HUES6 (cell line): ENCODE data around the gene GDF2.

ENCODE experiments used
- H3K27ac ChIP-seq: 2 replicates; pipeline ENCODE4 v1.7.0; 2013; ENCODE audit warnings: low read depth, mild to moderate bottlenecking, low read length, inconsistent platforms
- H3K27me3 ChIP-seq: 2 replicates; pipeline ENCODE4 v1.6.1; 2013; ENCODE audit warnings: low read length; ENCODE audit not compliant: control insufficient read depth, insufficient read depth
- H3K36me3 ChIP-seq: 2 replicates; pipeline ENCODE4 v1.6.1; 2013; ENCODE audit warnings: low read length; ENCODE audit not compliant: control insufficient read depth, insufficient read depth
- H3K4me1 ChIP-seq: 2 replicates; pipeline ENCODE4 v1.6.1; 2013; ENCODE audit warnings: low read length; ENCODE audit not compliant: control insufficient read depth, insufficient read depth
- H3K4me3 ChIP-seq: 2 replicates; pipeline ENCODE4 v1.5.1; 2013; ENCODE audit warnings: low read depth, low read length
- H3K9ac ChIP-seq: one replicate; pipeline ENCODE4 v1.6.1; 2013; ENCODE audit warnings: mild to moderate bottlenecking, low read length
- H3K9me3 ChIP-seq: 2 replicates; pipeline ENCODE4 v1.6.1; 2013; ENCODE audit warnings: low read depth, low read length; ENCODE audit not compliant: control insufficient read depth, insufficient read depth

GDF2 gene

DNA sequence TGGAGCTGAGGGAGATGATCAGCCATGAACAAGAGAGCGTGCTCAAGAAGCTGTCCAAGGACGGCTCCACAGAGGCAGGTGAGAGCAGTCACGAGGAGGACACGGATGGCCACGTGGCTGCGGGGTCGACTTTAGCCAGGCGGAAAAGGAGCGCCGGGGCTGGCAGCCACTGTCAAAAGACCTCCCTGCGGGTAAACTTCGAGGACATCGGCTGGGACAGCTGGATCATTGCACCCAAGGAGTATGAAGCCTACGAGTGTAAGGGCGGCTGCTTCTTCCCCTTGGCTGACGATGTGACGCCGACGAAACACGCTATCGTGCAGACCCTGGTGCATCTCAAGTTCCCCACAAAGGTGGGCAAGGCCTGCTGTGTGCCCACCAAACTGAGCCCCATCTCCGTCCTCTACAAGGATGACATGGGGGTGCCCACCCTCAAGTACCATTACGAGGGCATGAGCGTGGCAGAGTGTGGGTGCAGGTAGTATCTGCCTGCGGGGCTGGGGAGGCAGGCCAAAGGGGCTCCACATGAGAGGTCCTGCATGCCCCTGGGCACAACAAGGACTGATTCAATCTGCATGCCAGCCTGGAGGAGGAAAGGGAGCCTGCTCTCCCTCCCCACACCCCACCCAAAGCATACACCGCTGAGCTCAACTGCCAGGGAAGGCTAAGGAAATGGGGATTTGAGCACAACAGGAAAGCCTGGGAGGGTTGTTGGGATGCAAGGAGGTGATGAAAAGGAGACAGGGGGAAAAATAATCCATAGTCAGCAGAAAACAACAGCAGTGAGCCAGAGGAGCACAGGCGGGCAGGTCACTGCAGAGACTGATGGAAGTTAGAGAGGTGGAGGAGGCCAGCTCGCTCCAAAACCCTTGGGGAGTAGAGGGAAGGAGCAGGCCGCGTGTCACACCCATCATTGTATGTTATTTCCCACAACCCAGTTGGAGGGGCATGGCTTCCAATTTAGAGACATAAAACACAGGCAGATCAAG, 3.3 kb downstream of the GDF2 start:
- Histone ChIP-seq H3K9ac (no peak overlapping the region), H3K27me3 (no peaks in the 10 kb centered on the region), H3K27ac (no peak overlapping the region), H3K4me3 (no peak overlapping the region), H3K36me3 (no peaks in the 10 kb centered on the region), H3K4me1 (no peaks in the 10 kb centered on the region), H3K9me3 (no peaks in the 10 kb centered on the region)

DNA sequence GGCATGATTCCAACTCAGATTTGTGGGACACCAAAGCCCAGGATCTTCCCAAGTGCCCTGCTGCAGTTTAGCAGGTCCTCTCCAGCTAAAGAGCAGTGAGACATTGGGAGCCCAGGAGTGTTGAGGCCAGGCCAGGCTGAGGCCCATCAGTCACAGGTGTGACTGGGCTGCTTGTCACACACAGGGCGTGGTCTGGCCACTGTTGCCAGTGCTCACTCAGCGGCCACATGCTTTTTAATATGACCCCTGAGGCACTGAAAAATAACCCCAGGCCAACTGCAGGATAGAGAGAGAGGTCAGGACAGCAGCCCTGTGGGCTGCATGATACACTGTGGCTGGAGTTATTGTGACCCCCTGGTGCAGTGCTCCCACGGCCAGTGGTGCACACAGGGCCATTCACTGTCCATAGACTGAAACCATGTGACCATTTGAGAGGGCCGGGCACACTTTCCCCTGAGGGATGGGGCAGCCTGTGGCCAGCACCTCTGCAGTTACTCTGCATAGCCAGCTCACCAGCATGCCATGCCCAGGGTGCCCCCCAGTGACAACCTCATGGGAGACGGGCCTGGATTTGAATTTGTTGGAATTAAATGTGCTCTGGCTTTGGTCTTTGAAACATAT, 4.2 kb downstream of the GDF2 start:
- Histone ChIP-seq H3K27me3 (no peaks in the 10 kb centered on the region), H3K27ac (no peak overlapping the region), H3K9me3 (no peaks in the 10 kb centered on the region), H3K4me1 (no peaks in the 10 kb centered on the region), H3K9ac (no peak overlapping the region), H3K36me3 (no peaks in the 10 kb centered on the region), H3K4me3 (no peak overlapping the region)

DNA sequence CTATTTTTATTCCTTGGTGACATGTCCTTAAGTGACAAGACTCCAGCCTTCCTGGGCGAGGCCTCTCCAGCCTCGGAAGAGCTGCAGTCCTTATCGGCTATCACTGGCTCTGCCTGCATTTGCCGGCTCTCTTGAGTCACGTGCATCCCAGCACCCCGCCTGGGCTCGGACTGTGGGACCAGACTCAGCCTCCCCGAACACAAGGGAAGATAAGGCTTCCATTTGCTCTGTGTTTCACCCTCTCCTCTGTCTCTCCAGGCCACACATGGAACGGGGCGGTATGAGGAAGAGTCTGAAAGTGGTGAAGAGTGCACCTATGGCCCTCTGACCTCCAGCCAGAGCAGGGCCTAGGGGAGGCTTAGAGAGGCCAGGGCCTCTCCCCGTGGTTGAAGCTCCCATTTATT, 4.7 kb downstream of the GDF2 start:
- H3K4me1 ChIP-seq: peaks cover 2% of the 10 kb centered on the region; the same call in 1 of the 2 replicates
- no peaks in the 10 kb centered on the region for H3K9me3 ChIP-seq
- H3K27me3 ChIP-seq: no peaks in the 10 kb centered on the region
- H3K4me3 ChIP-seq: no peak overlapping the region
- no peak overlapping the region for H3K27ac ChIP-seq
- no peaks in the 10 kb centered on the region for H3K36me3 ChIP-seq
- H3K9ac ChIP-seq: no peak overlapping the region

DNA sequence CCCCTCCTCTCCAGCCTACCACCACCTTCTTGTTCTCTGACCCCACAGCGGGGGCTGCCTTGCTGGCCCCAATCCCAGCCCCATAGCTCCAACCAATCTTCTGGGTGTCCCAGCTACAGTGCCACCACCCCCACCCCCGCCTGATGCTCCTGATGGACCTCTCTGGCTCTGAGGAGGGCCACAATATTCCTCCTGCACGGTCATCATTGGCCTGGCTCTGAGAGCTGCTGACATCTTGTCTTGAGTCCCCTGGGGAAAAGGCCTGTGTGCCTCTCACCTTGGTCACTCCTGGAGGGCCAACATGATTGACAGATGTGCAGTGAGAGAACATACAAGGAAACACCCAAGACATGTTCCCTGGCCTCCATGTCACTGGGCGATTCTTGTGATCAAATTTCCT, 7.6 kb downstream of the GDF2 start:
- H3K27me3 ChIP-seq: no peaks in the 10 kb centered on the region
- no peak overlapping the region for H3K4me3 ChIP-seq
- no peak overlapping the region for H3K27ac ChIP-seq
- H3K4me1 ChIP-seq: peaks cover 5% of the 10 kb centered on the region; the same call in 1 of the 2 replicates
- no peak overlapping the region for H3K9ac ChIP-seq
- no peaks in the 10 kb centered on the region for H3K36me3 ChIP-seq
- H3K9me3 ChIP-seq: no peaks in the 10 kb centered on the region

DNA sequence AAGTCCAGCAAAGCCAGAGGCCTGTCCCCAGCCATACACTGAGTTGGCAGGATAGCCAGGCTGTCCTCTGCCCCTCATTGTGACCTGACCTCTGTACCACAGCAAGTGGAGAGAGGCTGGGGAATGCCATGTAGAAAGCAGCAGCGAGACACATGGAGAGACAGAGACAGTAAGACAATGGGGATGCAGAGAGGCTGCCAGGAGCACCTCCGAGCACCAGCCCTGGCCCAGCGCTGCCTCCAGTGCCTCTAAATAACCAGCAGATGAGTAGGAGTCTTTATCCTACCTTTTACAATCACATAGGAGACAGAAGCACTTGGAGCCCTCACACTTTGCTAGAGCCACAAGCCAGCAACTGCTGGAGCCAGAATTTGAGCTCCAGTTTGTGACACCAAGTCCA, 8.1 kb downstream of the GDF2 start:
- Histone ChIP-seq H3K27ac (no peak overlapping the region), H3K27me3 (no peaks in the 10 kb centered on the region), H3K9ac (no peak overlapping the region), H3K9me3 (no peaks in the 10 kb centered on the region), H3K4me3 (no peak overlapping the region), H3K4me1 (peaks cover 5% of the 10 kb centered on the region; the same call in 1 of the 2 replicates), H3K36me3 (no peaks in the 10 kb centered on the region)

DNA sequence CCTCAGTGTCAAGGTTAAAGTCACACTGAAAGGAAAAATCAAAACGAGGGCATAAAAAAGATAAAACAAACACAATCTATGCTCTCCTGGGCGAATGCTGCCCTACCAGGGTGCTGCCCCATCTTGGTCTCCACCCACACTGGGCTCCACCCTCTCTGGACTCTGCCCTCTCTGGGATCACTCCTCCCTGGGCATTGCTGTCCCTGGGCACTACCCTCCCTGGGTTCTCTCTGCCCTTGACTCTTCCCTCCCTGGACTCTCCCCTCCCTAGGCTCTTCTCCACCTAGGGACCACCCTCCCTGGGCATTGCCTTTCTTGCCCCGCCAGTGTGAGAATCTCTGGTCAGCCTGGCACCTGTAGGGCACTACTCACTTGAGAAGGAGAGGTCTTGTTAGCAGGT, 8.6 kb downstream of the GDF2 start:
- Histone ChIP-seq H3K9ac (no peak overlapping the region), H3K9me3 (no peaks in the 10 kb centered on the region), H3K4me3 (no peak overlapping the region), H3K4me1 (peaks cover 5% of the 10 kb centered on the region; the same call in 1 of the 2 replicates), H3K27me3 (no peaks in the 10 kb centered on the region), H3K36me3 (no peaks in the 10 kb centered on the region), H3K27ac (no peak overlapping the region)

DNA sequence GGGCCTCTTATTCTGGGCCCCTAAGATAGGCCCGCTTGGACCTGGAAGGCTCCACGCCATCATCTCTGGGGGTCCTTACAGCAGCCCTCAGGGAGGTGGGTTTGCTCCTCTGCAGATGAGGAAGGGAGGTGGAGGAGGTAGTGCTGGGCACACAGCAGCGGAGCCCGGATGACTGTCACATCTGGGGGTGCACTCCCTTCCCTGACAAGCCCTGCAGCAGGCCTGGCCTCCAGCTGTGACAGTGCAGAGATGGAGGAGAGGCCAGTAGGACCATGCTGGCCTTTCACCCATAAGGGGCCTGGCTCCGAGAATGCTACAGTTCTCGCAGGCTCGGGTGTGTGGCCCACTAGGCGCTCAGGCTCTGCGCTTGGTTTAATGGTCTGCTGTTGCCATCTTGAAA, 9.2 kb downstream of the GDF2 start:
- Histone ChIP-seq H3K4me3 (no peak overlapping the region), H3K4me1 (peaks cover 5% of the 10 kb centered on the region; the same call in 1 of the 2 replicates), H3K27ac (no peak overlapping the region), H3K9ac (no peak overlapping the region), H3K27me3 (no peaks in the 10 kb centered on the region), H3K9me3 (no peaks in the 10 kb centered on the region), H3K36me3 (no peaks in the 10 kb centered on the region)

DNA sequence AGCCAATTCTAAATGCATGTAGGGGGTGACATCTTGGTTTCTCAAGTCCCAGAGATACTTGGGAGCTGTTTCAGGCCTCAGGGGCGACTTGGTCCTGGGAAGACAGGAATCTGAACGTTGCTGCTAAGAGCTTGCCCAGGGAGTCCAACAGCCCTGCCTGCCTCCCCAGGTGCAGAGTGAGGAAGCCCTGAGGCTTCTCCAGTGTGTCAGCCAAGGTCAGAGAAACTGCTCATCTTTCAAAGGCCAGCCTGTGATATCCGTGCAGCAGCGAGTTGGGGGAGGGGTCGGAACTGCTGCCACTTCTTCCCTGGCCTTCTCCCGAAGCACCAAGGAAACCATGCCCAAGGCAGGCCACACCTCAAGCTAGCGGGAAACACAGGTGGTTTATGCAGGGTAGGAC, 9.7 kb downstream of the GDF2 start:
- no peaks in the 10 kb centered on the region for H3K9me3 ChIP-seq
- H3K36me3 ChIP-seq: no peaks in the 10 kb centered on the region
- peaks cover 5% of the 10 kb centered on the region; the same call in 1 of the 2 replicates for H3K4me1 ChIP-seq
- no peak overlapping the region for H3K9ac ChIP-seq
- no peaks in the 10 kb centered on the region for H3K27me3 ChIP-seq
- no peak overlapping the region for H3K27ac ChIP-seq
- no peak overlapping the region for H3K4me3 ChIP-seq

DNA sequence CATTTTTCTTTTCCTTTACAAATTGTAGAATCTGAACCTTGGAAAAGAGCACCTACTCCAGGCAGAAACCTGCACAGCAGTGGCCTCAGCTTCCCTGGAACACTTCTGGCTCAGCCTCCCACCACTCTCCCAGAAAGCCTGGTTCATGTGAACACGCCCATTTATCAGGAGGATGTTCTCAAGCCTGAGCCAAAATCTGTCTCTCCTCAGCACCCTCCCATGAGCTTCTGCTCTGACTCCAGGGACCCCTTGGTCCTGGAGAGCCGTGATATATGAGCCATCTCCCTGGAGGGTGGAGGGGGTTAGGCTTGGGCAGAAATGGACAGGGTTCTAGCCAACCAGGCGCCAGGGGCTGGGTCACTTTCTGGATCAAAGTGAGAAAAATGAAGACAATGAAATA, 10.1 kb downstream of the GDF2 start:
- Histone ChIP-seq H3K4me1 (peaks cover 5% of the 10 kb centered on the region; the same call in 1 of the 2 replicates), H3K27ac (no peak overlapping the region), H3K36me3 (no peaks in the 10 kb centered on the region), H3K27me3 (no peaks in the 10 kb centered on the region), H3K9ac (no peak overlapping the region), H3K4me3 (no peak overlapping the region), H3K9me3 (no peaks in the 10 kb centered on the region)

DNA sequence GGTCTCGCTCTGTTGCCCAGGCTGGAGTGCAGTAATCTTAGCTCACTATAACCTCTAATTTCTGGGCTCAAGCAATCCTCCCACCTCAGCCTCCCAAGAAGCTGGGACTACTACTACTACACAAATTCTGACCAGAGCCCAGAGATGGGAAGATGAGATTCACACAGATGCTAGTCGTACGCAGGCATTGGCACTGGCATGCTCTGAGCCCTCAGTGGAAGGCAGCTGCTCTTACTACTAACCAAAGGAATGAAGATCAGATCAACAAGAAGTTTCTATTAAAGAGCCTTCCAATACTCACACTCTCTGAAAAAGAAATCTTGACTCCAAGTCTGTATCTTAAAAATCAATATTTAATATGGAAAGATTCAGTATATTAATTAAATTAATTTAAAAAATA, 10.7 kb downstream of the GDF2 start:
- no peaks in the 10 kb centered on the region for H3K27me3 ChIP-seq

DNA sequence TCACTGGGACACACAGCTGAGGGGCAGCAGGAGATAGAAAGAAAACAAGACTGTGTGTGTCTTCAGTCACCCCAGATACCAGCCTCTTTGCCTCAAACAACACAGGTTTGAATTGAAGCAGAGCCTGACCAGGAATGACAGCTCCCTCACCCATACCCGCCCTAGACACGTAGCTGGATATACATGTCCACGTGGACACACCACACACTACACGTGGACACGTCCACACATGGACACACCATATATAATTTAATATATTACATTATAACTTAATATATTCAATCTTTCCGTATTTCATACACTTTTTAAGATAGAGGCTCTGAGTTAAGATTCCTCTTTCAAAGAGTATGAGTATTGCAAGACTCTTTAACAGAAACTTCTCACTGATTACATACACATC, 11.3 kb downstream of the GDF2 start:
- H3K9ac ChIP-seq: no peak overlapping the region
- H3K9me3 ChIP-seq: no peaks in the 10 kb centered on the region
- no peak overlapping the region for H3K4me3 ChIP-seq
- H3K27ac ChIP-seq: no peak overlapping the region
- no peaks in the 10 kb centered on the region for H3K27me3 ChIP-seq
- H3K36me3 ChIP-seq: no peaks in the 10 kb centered on the region
- H3K4me1 ChIP-seq: peaks cover 5% of the 10 kb centered on the region; the same call in 1 of the 2 replicates

More for the DNA sequence above, 10.7 kb downstream of the GDF2 start:
- H3K9me3 ChIP-seq: no peaks in the 10 kb centered on the region
- no peaks in the 10 kb centered on the region for H3K36me3 ChIP-seq
- peaks cover 5% of the 10 kb centered on the region; the same call in 1 of the 2 replicates for H3K4me1 ChIP-seq
- H3K4me3 ChIP-seq: no peak overlapping the region
- H3K9ac ChIP-seq: no peak overlapping the region
- no peak overlapping the region for H3K27ac ChIP-seq
